GM19043 (cell line): ENCODE results near the gene NT5DC1.
A peak's percentile ranks its signal among the peaks of the same experiment; 100 is the strongest.
"Not testable (repeated sequence)": the region's sequence is repeated elsewhere in the genome, so short reads cannot be mapped to it uniquely, and the experiment has no call there.

Experiments
- ATAC-seq: cut with Tn5 transposase; IDR thresholded peaks from one replicate; pipeline ENCODE4 v1.9.1; 2021; ENCODE audit warnings: low read depth; ENCODE audit not compliant: unreplicated experiment

Gene NT5DC1

DNA sequence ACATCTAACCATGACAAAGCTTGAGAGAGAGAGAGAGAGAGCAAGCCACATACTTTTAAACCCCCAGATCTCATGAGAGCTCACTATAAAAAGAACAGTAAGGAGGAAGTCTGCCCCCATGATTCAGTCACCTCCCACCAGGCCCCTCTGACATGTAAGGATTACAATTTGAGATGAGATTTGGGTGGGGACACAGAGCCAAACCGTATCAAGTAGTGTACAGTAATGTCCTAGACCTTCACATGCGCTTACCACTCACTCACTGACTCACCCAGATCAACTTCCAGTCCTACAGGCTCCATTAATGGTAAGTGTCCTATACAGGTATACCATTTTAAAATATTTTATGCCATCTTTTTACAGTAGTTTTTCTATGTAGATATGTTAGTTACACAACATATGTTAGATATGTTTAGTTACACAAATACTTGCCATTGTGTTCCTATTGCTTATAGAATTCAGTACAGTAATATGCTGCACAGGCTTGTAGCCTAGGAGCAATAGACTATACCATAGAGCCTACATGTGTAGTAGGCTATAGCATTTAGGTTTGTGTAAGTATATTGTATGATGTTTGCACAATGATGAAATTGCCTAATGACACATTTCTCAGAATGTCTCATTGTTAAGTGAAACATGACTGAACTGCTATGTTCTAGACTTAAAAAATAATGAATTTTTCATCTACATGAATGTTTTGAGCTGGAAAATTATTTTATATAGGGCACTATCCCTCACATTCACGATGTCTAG, 167.4 kb downstream of the NT5DC1 start:
- ATAC-seq = no peak

DNA sequence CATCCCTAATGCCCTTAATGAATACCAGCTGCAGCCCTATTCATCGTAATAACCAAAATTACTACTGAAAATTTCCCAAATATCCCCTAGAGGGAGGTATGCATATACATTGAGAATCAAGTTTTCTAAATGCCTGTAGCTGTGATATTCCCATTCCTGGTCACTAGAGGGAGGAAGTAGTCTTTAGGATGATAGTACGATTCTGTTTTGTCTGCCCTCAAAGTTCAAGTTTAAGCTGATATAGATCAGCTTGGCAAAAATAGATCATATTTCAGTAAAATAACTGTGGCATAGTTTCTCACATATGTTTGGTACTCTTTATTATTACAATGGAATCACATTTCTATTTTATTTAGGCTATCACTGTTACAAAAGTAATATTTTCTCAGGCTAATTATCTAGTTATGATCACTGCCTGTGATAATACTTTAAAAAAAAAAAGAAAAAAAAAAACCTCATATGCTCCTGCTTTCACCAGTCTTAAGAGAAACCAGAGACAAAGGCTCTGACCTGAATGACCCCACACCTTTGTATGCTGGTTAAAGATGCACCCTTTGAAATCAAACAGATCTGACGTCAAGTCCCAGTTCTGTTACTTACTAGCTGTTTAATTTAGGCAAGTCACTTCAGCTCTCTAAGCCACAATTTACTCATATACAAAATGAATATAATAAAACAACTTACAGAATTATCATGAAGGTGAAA, 168.1 kb downstream of the NT5DC1 start:
- peak; percentile 81 for ATAC-seq

DNA sequence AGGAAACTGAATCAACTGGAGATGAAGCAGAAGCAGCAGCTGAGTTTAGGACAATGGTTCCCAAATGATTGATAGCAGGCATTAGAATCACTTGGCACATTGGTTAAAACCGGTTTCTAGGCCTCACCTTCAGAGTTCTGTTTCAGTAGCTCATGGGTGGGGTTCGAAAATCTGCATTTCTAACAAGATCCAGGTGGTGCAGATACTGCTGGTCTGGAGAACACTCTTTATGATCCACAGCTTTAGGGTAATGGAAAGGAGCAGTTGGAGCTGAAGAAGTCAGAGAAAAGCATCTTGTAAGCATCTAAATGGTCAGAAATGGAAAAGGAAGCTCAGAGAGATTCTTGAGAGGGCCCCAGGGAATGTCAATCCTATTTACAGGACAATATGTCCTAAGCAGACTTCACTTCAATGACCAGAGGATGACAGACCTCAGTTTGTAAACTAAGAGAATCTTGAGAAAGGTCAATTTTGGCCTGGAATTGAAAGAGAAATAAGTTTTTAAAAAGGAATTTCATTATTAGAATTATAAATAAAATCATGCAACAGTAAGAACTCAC, 170.6 kb downstream of the NT5DC1 start:
- ATAC-seq = no peak

DNA sequence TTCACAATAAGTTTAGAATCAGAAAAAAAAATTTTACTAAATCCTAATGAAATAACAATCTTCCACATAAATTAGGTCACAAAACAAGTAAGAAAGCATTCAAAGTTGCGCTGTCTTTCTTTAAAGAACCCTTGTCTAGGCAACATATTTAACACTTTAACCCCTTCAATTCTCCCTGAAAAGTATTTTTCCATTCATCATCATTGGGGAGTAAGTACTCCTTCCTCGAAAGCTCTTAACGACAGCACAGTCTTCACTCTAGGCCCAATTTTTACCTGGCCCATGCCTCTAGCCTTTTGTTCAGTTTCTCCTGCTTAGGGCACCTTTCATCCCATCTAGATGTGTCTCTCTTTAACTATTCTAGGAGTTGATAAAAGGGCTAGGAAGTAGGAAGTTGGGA, 176.5 kb downstream of the NT5DC1 start:
- no peak for ATAC-seq

DNA sequence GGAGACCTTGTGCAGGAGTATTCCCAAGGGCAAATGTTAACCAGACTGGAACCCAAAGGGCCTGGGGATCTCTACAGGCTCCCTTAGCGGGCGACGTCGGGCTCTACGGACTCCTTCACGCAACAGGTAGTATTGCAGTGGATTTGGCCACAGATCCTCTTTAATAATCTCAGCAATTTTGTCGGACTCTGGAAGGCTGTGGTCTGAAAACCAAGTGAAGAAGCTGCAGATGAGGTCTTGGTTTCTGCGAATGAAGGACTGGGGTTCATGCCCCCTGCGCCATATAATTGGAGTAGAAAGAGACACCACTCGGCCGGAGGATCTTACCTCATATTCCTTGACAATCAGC, 177.8 kb downstream of the NT5DC1 start:
- ATAC-seq = no peak

DNA sequence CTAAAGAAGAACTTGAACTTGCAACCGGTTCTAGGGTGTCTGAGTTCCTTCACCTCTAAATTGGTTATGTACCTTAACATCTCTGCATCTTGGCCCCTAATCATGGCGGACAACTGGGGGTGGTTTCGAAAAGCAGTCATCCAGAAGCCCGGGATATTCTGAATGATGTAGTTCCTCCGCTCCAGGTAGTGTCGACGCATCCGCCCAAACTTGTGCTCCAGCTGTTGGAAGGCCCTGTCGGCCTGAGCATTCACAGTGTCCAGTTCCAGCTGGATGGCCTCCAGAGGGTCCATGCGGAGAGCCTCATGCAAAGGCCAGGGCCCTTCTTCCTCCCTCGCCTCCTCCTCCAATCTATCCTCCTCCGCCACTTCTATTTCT, 178.2 kb downstream of the NT5DC1 start:
- no peak for ATAC-seq

DNA sequence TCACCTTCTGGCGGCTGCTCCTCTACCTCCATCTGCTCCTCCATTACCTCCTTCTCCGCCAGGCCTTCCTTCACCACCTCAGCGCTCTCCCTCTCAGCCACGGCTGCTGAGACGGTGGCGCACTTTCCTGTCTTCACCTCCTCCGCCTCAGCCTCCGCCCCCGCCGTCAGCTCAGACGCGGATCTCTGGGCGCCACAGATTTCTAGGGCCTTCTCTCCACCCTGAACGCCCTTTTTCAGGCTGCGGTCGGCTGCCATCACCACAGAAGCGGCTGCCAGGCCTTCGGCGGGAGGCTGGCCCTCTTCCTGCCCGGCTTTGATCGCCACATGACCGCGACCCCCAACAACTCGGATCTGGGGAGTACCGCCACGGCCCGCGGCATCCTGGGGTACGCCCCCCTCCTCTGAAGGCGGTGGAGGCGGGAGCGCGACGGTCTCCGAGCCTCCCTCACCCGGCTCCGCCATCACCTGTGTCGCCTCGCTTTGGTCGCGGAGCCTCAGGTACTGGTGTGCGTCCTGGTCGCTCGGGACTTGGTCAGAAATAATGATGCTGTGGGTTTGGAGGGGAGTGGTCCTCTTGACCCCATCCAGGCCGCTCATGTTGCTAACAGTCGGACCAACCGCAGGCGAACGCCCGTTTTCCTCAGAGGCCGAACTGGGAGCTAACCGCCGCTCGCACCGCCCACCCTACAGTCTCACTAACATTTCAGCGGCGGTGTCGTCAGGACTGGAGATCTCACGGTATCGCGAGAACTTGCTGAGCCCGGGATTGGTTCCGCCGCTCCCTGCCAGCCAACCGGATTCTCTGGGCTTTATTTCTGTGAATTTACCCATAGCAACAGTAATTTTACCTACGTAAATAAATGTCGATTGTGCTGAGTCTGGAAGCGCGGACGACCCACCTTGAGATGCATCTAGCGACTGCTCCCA, 178.8 kb downstream of the NT5DC1 start, which contains the start of gene TSPYL1:
TSPYL1 (minus strand) TSS at position 699 of the 929 bp plus-strand sequence; CDS start at position 599, 100 bp downstream.
- peak; percentile 96 for ATAC-seq

DNA sequence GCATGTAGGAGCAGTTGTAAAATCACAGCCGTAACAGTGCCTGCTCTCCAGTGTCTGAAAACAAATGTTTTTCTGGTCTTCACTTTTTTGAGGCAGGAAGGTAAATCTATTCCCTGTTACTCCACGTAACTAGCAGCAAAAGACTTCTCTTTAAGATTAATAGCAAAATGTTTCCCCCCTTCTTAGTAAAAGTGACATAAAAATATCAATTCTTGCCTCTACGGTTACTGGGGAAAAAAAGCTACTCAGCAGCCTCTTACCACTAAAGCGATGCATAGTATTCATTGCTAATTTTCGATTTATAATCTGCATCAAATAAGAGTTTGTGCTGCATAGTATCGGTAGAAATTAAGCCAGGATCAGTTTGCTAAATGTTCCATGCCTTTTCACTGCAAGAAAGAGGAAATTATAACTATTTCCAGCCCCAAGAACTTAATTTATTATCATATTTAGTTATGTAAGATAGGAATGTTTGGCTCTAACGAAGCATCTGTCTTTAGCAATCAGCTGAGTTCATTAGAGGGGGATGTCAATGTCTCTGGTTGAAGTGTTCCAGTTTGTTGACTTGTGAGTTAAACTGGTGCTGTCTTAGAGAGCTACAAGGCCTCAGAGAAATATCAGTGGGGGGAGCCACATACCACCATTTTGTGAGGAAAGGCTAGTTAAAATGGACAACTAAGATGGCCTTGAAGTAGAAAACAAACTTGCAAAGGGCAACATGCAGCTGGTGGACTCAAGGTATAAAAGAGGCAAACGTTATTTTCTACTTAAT, 179.7 kb downstream of the NT5DC1 start:
- ATAC-seq = no peak

DNA sequence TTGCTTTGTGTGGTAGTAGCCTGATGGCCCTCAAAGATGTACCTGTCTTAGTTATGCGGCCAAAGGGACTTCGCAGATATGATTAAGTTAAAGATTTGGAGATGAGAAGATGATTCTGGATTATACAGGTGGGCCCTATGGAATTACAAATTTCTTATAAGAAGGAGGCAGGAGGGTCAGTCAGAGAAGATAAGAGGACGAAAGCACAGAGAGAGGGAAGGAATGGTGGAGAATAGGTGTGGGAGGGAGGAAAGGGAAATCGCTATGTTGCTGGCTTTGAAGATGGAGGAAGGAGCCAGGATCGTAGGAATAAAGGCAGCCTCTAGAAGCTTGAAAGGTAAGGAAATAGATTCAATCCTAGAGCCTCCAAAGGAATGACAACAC, 180.3 kb downstream of the NT5DC1 start:
- no peak for ATAC-seq

DNA sequence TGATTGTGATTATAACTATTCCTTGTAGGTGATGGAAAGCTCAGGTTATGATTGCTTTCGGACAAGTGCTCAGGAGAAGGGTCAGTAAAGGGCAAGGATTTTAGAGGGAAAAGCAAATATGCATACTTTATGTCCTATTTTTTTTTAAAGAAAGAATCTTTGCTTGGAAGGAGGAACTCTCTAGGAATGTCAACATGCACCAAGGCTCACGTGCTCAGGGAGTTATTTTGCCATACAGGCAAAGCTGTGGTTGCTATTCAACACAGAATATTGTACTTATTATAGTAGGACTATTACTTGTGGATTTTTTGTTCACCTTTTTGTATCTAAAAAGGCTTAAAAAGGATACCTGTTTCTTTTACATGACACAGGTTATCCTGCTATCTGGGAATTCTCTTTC, 182.0 kb downstream of the NT5DC1 start:
- ATAC-seq = no peak

DNA sequence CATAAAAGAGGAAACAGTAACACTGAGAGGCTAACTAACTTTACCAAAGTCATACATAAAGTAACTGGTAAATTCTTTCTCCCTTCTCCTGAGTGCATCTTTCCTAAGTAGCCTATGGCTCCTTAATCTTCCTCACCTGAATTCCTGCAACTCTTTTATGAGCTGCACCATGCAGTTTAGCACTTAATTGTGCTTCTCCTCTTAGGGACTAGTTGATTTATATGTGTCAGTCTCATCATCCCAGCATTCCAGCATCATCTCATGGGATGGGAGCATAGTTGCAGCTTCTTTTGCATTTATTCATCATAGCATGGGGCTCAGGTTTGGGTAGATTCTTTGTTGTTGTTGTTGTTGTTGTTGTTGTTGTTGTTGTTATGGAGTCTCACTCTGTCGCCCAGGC, 182.5 kb downstream of the NT5DC1 start:
- ATAC-seq = no peak

DNA sequence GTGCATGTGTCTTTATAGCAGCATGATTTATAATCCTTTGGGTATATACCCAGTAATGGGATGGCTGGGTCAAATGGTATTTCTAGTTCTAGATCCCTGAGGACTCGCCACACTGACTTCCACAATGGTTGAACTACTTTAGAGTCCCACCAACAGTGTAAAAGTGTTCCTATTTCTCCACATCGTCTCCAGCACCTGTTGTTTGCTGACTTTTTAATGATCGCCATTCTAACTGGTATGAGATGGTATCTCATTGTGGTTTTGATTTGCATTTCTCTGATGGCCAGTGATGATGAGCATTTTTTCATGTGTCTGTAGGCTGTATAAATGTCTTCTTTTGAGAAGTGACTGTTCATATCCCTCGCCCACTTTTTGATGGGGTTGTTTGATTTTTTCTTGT, 184.3 kb downstream of the NT5DC1 start:
- not testable (repeated sequence) for ATAC-seq

DNA sequence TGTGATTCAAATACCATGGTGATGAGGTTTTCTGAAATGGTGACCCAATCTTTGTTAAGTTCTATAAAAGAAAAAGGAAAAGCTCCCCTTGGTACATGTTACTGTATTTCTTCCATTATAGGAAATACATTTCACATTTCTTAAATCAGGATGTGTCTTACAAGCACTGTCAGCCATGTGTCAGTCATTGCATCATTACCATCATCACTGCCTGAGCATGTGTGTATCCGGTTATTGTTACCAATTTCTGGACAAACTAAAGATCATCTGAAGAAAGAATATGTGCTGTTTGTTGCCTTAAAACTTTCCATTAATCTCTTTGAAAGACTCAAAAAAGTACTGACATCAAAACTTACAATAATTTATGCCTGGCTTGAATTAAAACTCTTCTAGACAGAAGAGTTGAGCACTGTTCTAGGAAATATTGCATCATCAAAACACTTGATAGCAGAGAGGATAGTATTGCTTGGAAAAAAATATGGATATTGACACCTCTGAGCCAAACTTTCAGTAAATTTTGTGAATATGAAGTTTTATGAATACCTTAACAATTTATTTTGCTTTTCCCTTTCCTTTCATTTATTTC, 186.2 kb downstream of the NT5DC1 start:
- no peak for ATAC-seq

DNA sequence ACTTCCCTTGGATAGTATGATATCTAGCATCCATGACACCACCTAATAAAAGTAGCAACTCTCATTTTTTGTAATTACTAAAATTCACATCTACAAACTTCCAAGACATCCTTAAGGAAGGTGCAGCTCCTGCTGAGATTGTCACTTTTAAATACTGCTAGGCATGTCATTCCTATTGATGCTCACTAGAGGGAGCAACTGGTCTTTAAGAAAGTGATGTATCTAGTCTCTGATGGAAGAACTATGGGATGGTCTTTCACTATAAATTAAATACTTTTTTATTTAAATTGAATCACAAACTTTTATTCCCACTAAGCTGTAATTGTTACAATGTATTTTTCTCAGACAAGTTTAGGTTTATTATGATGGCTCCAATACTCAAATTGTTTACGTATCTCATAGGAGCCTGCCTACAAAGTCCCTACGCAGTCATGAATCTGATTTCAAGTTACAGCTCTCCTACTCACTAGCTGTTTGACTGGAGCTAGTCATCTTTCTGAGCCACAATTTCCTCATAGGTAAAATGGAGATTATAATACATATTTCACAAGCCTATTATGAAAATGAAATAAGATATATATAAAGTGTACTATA, 187.1 kb downstream of the NT5DC1 start:
- ATAC-seq = no peak

DNA sequence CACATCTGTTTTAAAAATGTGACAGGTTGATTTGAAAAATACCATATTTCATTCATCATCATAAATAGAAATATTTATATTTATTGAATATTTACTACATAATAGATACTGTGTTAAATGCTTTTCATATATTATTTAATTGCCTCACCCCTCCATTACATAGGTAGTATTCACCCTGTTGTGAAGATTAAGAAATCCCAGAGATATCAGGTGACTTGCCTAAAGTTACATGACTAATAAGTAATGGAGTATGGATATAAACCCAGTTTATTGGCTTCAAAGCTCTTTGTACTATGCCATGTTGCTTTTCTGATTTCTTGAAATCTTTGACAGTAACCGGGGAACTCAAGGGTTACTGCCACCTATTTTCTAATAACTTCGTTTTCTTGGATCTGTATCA, 189.2 kb downstream of the NT5DC1 start:
- ATAC-seq = no peak

DNA sequence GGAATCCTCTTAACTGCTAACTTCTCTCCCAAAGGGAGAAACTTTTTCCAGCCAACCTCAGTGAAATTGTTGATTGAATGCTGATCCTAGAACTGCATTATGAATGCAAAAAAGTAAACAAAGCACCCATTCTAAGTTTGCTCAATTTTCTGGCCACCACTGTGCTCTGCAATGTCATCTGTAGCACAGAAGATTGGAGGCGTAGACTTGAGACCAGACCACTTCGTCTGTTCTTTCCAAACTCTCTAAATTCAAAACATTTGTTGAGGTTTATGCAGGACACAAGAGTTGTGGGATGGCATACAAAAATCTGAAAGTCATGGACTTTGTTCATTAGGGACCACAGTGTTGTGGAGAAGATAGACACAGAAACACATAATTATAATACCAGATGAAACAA, 190.1 kb downstream of the NT5DC1 start:
- no peak for ATAC-seq

DNA sequence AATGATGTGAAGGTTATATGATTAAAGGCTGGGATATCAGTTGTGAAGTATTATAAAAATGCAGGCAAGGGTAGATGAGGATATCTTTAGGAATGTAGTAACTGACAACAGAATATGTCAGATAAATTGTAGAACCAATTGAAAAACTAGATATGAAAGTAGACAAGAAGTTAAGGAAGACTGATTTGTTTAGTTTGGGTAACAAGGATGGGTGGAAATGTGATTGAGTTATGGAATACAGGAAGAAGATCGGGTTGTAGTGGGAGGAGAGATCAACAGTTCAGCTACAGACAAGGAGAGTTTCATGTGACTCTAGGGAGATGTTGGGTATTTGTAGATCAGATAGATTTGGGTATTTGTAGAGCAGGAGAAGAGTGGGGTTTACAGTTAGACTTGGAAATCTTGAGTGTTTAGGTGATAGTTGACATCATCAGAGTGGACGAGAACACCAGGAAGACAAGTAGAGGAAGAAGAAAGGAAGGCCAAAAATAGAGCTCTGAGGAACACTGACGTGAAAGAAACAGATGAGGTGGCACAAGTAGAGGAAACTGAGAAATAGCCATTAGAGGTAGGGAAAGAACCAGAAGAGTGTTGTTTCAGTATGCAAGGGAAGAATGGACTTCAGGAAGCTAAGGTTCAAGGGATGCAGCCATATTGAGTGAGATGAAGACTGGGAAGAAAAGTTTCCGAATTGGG, 191.2 kb downstream of the NT5DC1 start:
- no peak for ATAC-seq

DNA sequence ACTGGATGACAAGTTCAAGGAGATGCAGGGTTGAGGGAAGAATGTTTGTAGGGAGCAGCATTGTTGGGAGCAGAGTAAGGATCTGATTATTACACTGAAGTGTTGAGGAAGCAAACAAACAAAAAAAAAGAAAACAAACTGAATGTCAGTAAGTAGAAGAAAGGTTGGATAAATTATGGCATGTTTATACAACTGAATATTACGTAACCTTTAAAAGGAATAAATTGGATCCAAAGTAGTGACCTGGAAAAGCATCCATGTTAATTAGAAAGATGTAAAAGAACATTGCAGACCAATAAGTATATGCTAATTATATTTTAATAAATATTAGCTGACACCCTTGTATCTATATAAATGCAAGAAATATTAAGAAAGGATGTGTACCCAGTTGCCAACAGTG, 191.9 kb downstream of the NT5DC1 start:
- ATAC-seq = no peak

DNA sequence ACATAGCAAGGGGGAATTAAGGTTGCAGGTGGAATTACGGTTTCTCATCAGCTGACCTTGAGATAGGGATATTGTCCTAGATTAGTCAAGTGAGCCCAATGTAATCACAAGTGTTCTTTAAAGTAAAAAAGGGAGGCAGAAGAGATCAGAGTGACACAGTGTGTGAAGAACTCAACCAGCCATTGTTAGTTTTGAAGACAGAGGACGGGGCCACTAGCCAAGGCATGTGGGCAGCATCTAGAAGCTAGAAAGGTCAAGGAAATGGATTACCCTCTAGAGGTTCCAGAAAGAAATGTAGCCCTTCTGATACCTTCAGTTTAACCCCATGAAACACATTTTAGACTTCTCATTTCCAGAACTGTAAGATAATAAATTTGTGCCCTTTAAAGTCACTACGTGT, 197.6 kb downstream of the NT5DC1 start:
- no peak for ATAC-seq
